ENCODE results near the gene MGP. TPM values are rescaled to one million over a fixed set of nuclear protein-coding genes. Genes with fewer than 3 reads are reported as not detected.

MGP gene
- total RNA-seq, 4 donors from 2014 or later: 32.4 to 67.3 (median 47.1) TPM

GRCh38 chr12:14843425-14843887, 42.2 kb downstream of the MGP start, which contains the start of gene ART4:
TSS of gene ART4 (minus strand) at chr12:14843526. CDS start at chr12:14843113, 413 bp downstream.
- in situ Hi-C loops (cut with MboI; ENCODE audit: low sequenced_read_pairs in 4 of 4): loop anchor here (5.0 to 25.0 kb wide), 6 partner anchors 151 to 421 kb away; partner anchors contain the start of gene RERG (in 1 of the 4)
- H3K27ac ChIP-seq: peak within 1 kb of the TSS; percentile 29 to 67 (median 62)
- DNase-seq (no peak), ATAC-seq (no peak)
- H3K4me1 ChIP-seq: peaks cover 29 to 43% of the 10 kb centered on the region in 2 donors
- TF ChIP-seq CTCF (IDR thresholded peaks at IDR 0.05 in 4 of 5, conservative IDR thresholded peaks at IDR 0.05 in 1 of 5) (no peak), POLR2A (IDR thresholded peaks at IDR 0.05) (no peak)
- intact Hi-C loops (cut with DNase I; ENCODE audit: low total_unique reads): no loop called here
- H3K36me3 ChIP-seq: no peaks in the 10 kb centered on the region
- H3K27me3 ChIP-seq: no peaks in the 10 kb centered on the region
- no peaks in the 10 kb centered on the region for H3K9me3 ChIP-seq
- peak within 1 kb of the TSS in 1 of 4 donors; percentile 8 for H3K4me3 ChIP-seq

- Histone ChIP-seq H3K27me3 (no peaks in the 10 kb centered on the region), H3K36me3 (no peaks in the 10 kb centered on the region), H3K4me3 (peak overlapping the region in 1 of 4 donors; percentile 8), H3K4me1 (peaks cover 24 to 40% of the 10 kb centered on the region in 2 donors), H3K9me3 (no peaks in the 10 kb centered on the region), H3K27ac (peak overlapping the region; percentile 29 to 67 (median 62))
- ATAC-seq (no peak), DNase-seq (no peak)
- in situ Hi-C loops (cut with MboI; ENCODE audit: low sequenced_read_pairs in 4 of 4) (loop anchor here (5.0 to 25.0 kb wide), 6 partner anchors 152 to 422 kb away; partner anchors contain the start of gene RERG (in 1 of the 4)), intact Hi-C loops (cut with DNase I; ENCODE audit: low total_unique reads) (no loop called here)
- TF ChIP-seq CTCF (IDR thresholded peaks at IDR 0.05 in 4 of 5, conservative IDR thresholded peaks at IDR 0.05 in 1 of 5) (no peak), POLR2A (IDR thresholded peaks at IDR 0.05) (no peak)
Observed at GRCh38 chr12:14842315-14842714, 43.3 kb downstream of the MGP start.

GRCh38 chr12:14841761-14842160, 43.9 kb downstream of the MGP start:
- peak; percentile 31 to 56 for DNase-seq

GRCh38 chr12:14840616-14841015, 45.0 kb downstream of the MGP start:
- no peak for TF ChIP-seq CTCF (IDR thresholded peaks at IDR 0.05 in 4 of 5, conservative IDR thresholded peaks at IDR 0.05 in 1 of 5)
- TF ChIP-seq POLR2A (IDR thresholded peaks at IDR 0.05): no peak
- Histone ChIP-seq H3K4me3 (no peak overlapping the region), H3K27ac (peak overlapping the region in 1 of 4 donors; percentile 60), H3K27me3 (no peaks in the 10 kb centered on the region), H3K4me1 (peaks cover 22 to 25% of the 10 kb centered on the region in 2 donors), H3K36me3 (no peaks in the 10 kb centered on the region), H3K9me3 (no peaks in the 10 kb centered on the region)
- in situ Hi-C loops (cut with MboI; ENCODE audit: low sequenced_read_pairs in 4 of 4): loop anchor here (5.0 to 25.0 kb wide), 6 partner anchors 154 to 424 kb away; partner anchors contain the start of gene RERG (in 1 of the 4)
- ATAC-seq (no peak), DNase-seq (no peak)
- intact Hi-C loops (cut with DNase I; ENCODE audit: low total_unique reads): no loop called here

More at GRCh38 chr12:14841761-14842160, 43.9 kb downstream of the MGP start:
- in situ Hi-C loops (cut with MboI; ENCODE audit: low sequenced_read_pairs in 4 of 4): loop anchor here (5.0 to 25.0 kb wide), 6 partner anchors 153 to 423 kb away; partner anchors contain the start of gene RERG (in 1 of the 4)
- Histone ChIP-seq H3K4me3 (no peak overlapping the region), H3K27ac (peak overlapping the region; percentile 29 to 67 (median 62)), H3K27me3 (no peaks in the 10 kb centered on the region), H3K36me3 (no peaks in the 10 kb centered on the region), H3K4me1 (peaks cover 22 to 35% of the 10 kb centered on the region in 2 donors), H3K9me3 (no peaks in the 10 kb centered on the region)
- intact Hi-C loops (cut with DNase I; ENCODE audit: low total_unique reads): no loop called here
- ATAC-seq: peak; percentile 86 to 88
- TF ChIP-seq CTCF (IDR thresholded peaks at IDR 0.05 in 4 of 5, conservative IDR thresholded peaks at IDR 0.05 in 1 of 5) (no peak), POLR2A (IDR thresholded peaks at IDR 0.05) (no peak)
